Hepatocyte (in vitro differentiated cells): ENCODE measurements around the gene LYPD4.

ENCODE experiments used
- EZH2 ChIP-seq: fragments of 200-600 bp; sonication (generic); IDR thresholded peaks from 2 replicates; pipeline ENCODE4 v1.6.1; 2016; ENCODE audit warnings: antibody characterized with exemption, mild to moderate bottlenecking, borderline replicate concordance
- EZH2phosphoT487 ChIP-seq: fragments of 200-600 bp; sonication (generic); IDR thresholded peaks from one replicate; pipeline ENCODE4 v1.6.1; 2018; ENCODE audit warnings: antibody characterized with exemption, mild to moderate bottlenecking, low read depth, moderate library complexity; ENCODE audit not compliant: unreplicated experiment, severe bottlenecking
- TF ChIP-seq, protein P1 (sequence below): fragments of 200-600 bp; sonication (generic); IDR thresholded peaks from 2 replicates; pipeline ENCODE4 v1.5.1; 2016; ENCODE audit warnings: antibody characterized with exemption, mild to moderate bottlenecking; ENCODE audit not compliant: poor library complexity

DNA sequence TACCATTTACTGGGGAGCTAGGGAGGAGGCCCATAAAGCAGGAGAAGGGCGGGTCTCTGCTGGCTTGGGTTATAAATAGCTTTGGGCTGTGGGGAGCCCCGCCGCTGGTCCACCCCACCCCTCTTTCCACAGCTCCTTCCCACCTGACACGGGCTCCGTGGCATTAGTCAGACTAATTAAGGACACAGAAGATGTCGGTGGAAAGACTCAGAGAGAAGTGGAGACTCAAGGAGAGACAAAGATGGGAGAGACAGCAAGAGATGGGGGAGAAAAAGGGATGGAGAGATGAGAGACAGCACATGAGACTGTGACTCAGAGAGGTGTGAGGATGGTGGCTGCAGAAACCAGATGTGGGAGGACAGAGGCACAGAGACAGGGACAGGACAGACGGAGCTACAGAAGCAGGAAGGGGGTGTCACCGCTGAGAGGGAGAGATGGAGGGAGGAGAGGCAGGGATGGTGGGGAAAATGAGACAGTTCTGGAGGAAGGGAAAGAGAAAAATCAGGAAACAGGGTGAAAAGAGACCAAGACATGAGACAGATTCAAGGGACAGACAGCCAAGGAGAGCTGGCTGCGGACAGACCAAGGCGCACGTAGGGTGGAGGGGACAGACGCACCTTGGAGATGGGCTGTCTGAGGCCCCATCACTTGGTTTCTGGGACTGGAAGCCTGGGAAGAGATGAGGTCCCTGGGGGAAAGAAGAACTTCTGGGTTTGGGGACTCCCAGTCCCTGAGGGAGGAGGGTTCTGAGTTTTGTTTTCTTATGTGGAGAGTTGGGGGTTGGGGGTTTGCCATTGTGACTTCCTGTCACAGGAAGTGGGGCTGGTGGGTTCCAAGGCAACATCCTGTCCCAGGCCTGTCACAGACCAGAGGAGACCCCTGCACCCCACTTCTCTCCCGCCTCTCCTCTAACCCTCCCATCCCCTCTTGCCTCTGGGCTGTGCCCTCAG, 42.6 kb upstream of the LYPD4 start:
- TF ChIP-seq EZH2phosphoT487: no peak
- TF ChIP-seq, protein P1, sequence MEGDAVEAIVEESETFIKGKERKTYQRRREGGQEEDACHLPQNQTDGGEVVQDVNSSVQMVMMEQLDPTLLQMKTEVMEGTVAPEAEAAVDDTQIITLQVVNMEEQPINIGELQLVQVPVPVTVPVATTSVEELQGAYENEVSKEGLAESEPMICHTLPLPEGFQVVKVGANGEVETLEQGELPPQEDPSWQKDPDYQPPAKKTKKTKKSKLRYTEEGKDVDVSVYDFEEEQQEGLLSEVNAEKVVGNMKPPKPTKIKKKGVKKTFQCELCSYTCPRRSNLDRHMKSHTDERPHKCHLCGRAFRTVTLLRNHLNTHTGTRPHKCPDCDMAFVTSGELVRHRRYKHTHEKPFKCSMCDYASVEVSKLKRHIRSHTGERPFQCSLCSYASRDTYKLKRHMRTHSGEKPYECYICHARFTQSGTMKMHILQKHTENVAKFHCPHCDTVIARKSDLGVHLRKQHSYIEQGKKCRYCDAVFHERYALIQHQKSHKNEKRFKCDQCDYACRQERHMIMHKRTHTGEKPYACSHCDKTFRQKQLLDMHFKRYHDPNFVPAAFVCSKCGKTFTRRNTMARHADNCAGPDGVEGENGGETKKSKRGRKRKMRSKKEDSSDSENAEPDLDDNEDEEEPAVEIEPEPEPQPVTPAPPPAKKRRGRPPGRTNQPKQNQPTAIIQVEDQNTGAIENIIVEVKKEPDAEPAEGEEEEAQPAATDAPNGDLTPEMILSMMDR: no peak
- no peak for TF ChIP-seq EZH2
